Inferior parietal cortex (tissue), 1 donor: ENCODE data around the gene FNDC11.

Source experiments
- DNase-seq: peaks from one replicate; pipeline ENCODE4 v3.0.0-alpha.2; 2016; ENCODE audit errors: extremely low spot score

Gene FNDC11

GRCh38 chr20:63539441-63540370 is 14.3 kb upstream of the FNDC11 start:
- DNase-seq, result no peak

DNA sequence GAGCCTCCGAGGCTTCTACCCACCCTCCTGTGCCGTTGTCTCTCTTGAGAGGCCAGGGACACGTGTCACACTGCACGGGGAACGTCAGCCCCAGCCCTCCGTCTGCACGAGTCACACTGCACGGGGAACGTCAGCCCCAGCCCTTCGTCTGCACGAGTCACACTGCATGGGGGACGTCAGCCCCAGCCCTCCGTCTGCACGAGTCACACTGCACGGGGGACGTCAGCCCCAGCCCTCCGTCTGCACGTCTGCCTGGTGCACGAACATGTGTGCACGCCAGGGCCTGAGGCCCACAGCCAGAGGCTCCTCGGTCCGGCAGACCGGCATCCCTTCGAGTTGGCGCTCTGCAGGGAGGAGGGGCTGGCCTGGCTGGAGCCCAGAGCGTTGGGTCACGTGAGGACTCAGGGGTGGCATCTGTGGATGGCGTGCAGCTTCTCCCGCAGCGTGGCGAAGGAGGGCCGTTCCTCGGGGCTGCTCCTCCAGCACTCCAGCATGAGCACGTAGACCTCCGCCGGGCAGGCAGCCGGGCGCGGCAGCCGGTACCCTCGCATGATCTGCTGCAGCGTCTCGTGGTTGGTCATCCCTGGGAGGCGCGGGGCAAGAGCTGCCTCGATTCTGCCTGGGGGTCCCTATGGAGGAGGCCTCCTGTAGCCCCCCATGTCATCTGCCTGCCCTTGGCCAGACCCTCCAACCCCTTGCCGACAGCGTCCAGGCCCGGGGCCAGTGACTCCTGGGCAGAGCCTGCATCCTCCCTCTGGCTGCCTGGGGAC is 13.4 kb upstream of the FNDC11 start:
- no peak for DNase-seq

- DNase-seq, result no peak
These were observed 12.6 kb upstream of the FNDC11 start for GRCh38 chr20:63541371-63541770.

- DNase-seq, result no peak
These were observed 11.9 kb upstream of the FNDC11 start for GRCh38 chr20:63542031-63542559.

GRCh38 chr20:63542696-63543095 is 11.3 kb upstream of the FNDC11 start:
- no peak for DNase-seq

- no peak for DNase-seq
These were observed 10.8 kb upstream of the FNDC11 start for GRCh38 chr20:63543131-63543530.

- DNase-seq, result no peak
These were observed 10.2 kb upstream of the FNDC11 start for GRCh38 chr20:63543733-63544132.

DNA sequence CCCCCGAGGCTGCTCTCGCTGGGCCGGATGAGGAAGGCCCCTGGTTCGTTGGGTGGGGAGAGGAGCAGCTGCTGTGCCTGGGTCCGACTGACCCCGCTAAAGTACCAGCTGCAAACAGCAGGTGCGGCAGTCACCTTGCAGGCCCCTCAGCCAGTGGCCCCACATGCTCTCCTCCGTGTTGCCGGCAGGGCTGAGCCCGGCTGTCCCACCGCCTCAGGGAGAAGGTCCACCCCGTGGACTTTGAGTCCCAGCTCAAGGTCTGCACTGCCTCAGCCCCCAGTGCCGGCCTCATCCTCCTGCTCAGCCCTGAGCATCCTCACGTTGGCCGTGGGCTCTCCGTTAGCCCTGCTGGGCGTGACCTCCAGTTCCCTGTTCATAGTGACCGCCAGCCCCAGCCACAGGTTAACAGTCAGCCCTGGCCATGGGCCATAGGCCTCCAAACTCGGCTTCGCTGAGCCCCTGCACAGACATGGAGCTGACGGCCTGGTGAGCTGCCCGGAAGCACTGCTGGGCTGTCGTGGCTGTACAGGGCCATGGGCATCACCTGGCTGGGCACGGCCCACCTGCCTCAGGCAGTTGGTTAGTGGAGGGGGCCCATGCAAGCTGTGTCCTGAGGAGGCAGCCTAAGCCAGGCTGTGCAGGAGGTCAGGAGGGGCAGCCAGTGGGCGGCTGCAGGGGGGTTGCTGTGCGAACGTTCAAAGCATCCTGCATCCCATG is 9.6 kb upstream of the FNDC11 start:
- no peak for DNase-seq

DNA sequence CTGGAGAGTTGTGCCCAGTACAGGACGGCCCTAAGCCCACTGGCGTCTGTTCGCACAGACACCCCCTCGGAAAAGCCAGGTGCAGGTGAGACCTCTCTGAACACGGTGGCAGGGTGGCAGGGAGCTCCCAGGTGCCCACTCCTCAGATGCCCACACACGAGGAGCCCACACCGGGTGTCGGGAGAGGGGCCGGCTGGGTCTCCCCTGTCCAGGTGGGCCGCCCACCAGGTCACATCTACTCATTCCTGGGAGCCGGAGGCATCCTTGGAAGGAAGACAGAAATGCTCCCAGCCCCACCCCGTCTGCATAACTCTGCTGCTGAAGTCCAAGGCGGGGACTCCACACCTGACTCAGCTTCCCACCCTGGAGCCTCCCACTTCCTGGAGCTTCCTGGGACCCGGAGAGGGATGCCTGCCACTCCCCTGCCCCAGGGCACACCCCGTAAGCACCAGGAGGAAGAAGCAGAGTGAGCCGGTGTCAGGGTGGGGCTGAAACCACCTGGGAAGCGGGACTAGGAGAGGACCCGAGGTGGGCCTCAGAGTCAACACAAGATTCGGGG is 8.9 kb upstream of the FNDC11 start:
- no peak for DNase-seq

- DNase-seq, result no peak
These were observed 8.1 kb upstream of the FNDC11 start for GRCh38 chr20:63545814-63546213.

- no peak for DNase-seq
These were observed 7.6 kb upstream of the FNDC11 start for GRCh38 chr20:63546256-63546955.

- DNase-seq, result no peak
These were observed 6.8 kb upstream of the FNDC11 start for GRCh38 chr20:63546956-63547724.

DNA sequence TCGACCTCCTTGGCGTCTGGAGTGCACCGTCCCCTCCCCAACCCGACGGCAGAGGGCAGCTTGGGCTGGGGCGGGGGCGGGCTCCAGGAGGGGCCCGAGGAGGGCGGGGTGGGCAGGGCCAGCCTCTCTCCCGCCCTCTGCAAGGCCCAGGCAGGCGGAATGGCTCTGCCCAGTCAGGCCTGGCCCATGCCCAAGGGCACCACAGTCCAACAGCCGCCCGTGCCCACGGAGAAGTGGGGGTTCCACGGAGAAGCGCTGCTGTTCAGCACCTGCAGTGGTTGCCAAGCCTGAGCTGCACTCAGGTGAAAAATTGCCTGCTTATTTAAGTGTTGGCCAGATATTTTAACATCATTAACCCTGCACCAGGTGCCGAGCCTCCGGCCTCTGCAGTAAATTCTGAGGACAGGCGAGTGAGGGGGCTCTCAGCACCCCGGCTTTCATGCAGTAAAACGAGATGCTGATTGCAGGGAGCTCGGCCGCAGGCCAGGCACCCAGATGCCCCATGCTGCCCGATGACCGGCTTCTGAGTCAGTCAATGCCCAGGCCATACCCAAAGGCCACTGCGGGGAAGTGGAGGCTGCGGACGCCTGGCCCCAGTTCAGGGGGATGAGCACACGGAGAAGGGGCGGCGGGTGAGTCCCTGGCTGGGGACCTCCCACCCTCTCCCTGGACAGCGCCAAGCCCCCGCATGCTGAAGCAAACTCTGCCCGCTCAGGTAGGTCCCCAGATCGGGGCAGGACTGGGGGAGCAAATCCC is 6.1 kb upstream of the FNDC11 start, which contains the start of gene SRMS:
TSS of gene SRMS (minus strand) at position 25 of the 756 bp plus-strand sequence. CDS start 286 bp downstream, outside the sequence.
- no peak for DNase-seq

DNA sequence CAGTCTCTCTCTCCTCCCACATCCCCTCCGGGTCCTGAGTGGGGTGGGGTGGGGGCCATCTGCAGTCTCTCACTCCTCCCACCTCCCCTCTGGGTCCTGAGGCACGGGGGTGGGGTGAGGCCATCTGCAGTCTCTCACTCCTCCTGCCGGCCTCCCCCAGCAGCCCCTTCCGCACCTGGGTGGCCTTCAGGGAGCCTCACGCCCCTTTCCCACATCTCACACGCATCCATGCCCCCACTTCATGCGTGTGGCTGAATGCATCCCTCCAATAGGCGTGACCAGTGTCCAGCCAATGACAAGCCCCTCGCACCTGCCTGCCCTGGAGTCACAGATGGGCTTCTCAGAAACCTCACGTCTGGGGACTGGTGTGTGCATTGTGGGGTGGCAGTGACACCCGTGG is 5.4 kb upstream of the FNDC11 start:
- DNase-seq, result no peak

DNA sequence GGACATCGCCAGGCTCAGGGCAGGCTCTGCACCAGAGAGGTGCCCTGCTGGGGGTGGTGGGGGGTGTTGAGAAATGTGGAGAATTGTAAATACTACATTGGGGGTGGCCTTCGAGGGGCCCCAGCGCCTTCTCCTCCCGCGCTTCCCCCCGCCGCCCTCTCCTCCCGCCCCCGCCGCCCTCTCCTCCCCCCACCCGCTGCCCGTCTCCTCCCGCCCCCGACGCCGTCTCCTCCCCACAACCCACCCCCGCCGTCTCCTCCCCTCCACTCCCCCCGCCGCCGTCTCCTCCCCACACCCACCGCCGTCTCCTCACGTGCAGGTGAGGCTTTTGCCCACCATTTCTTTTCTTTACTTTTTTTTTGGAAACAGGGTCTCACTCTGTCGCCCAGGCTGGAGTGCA is 4.9 kb upstream of the FNDC11 start:
- no peak for DNase-seq

- no peak for DNase-seq
These were observed 4.2 kb upstream of the FNDC11 start for GRCh38 chr20:63549679-63550282.

GRCh38 chr20:63551068-63551467 is 2.9 kb upstream of the FNDC11 start:
- no peak for DNase-seq

DNA sequence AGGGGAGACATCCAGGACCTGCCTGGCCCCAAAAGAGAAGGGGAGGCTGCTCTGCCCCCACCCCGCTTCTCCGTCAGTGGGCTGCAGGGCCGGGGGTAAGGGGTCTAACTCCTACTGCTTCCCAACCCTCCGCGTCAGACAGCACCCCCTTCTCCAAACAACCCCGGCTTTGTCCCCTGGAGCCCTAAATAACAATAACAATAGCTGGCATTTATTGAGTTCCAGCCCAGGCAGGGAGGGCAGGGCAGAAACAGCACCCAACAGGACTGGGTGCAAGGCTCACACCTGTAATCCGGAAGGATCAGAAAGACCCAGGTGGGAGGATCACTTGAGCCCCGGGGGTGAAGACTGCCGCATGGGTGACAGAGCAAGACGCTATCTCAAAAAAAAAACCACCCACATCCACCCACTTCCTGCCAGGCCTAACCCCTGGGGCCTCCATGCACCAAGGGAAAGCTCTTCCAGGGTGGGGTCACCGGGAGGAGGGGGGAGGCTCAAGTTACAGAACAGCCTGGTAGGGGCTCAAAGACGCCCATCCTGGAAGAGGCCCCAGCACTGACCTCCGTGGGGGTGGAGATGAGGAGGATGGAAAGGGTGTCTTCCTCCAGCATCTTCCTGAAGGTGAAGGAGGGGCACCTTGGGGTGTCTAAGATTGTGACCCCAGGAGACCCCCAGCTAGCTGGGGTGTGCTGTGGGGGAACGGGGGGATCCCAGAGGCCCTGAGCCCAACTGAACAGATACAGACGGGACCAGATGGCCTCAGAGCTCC is 1.3 kb upstream of the FNDC11 start:
- DNase-seq, result no peak
